Progenitor cell of endocrine pancreas (in vitro differentiated cells): ENCODE data around the gene PGM3. TPM values are rescaled to one million over a fixed set of nuclear protein-coding genes. Genes with fewer than 3 reads are reported as not detected.

Source experiments
- DNase-seq: peaks from one replicate; pipeline ENCODE4 v3.0.0; 2021; ENCODE audit warnings: low spot score; ENCODE audit not compliant: unreplicated experiment
- H3K27ac Mint-ChIP-seq: 2 replicates; pipeline ENCODE4 v1.8.0; 2021; ENCODE audit warnings: mild to moderate bottlenecking, moderate library complexity, mixed read lengths
- H3K27me3 Mint-ChIP-seq: 2 replicates; pipeline ENCODE4 v1.8.0; 2021; ENCODE audit warnings: mixed read lengths
- H3K36me3 Mint-ChIP-seq: 2 replicates; pipeline ENCODE4 v1.8.0; 2022; ENCODE audit warnings: mixed read lengths; ENCODE audit not compliant: insufficient read depth
- H3K4me1 Mint-ChIP-seq: 2 replicates; pipeline ENCODE4 v1.8.0; 2021; ENCODE audit warnings: low read depth, mixed read lengths
- H3K4me3 Mint-ChIP-seq: 2 replicates; pipeline ENCODE4 v1.8.0; 2021; ENCODE audit warnings: low read depth, mild to moderate bottlenecking, moderate library complexity, mixed read lengths
- H3K9me3 Mint-ChIP-seq: 2 replicates; pipeline ENCODE4 v1.8.0; 2021; ENCODE audit warnings: low read depth, mixed read lengths
- CTCF ChIP-seq: fragments of 200-600 bp; sonication (generic); IDR thresholded peaks from one replicate; pipeline ENCODE4 v1.5.0; 2021; ENCODE audit warnings: antibody characterized with exemption, mild to moderate bottlenecking; ENCODE audit not compliant: unreplicated experiment
- total RNA-seq: library from RNA; stranded (reverse); gene quantifications from 2 replicates; pipeline ENCODE4 v1.2.1, GENCODE V29; 2021

Gene PGM3
- total RNA-seq, 1 donor from 2014 or later = 62.3 TPM

GRCh38 chr6:83221276-83221675, 28.2 kb upstream of the PGM3 start:
- Mint-ChIP-seq H3K36me3 (no peaks in the 10 kb centered on the region), H3K9me3 (no peaks in the 10 kb centered on the region), H3K4me3 (no peak overlapping the region), H3K27ac (no peak overlapping the region), H3K27me3 (no peaks in the 10 kb centered on the region), H3K4me1 (no peaks in the 10 kb centered on the region)
- no peak for DNase-seq
- TF ChIP-seq CTCF = no peak

GRCh38 chr6:83220121-83220520, 27.1 kb upstream of the PGM3 start:
- Mint-ChIP-seq H3K27me3 (no peaks in the 10 kb centered on the region), H3K27ac (no peak overlapping the region), H3K4me1 (no peaks in the 10 kb centered on the region), H3K4me3 (no peak overlapping the region), H3K36me3 (no peaks in the 10 kb centered on the region), H3K9me3 (no peaks in the 10 kb centered on the region)
- TF ChIP-seq CTCF = no peak
- DNase-seq = no peak

GRCh38 chr6:83218646-83219045, 25.6 kb upstream of the PGM3 start:
- TF ChIP-seq CTCF = no peak
- no peaks in the 10 kb centered on the region for H3K9me3 Mint-ChIP-seq
- no peak overlapping the region for H3K27ac Mint-ChIP-seq
- H3K4me3 Mint-ChIP-seq = no peak overlapping the region
- no peaks in the 10 kb centered on the region for H3K27me3 Mint-ChIP-seq
- DNase-seq = no peak
- no peaks in the 10 kb centered on the region for H3K36me3 Mint-ChIP-seq
- no peaks in the 10 kb centered on the region for H3K4me1 Mint-ChIP-seq

GRCh38 chr6:83216806-83217205, 23.7 kb upstream of the PGM3 start:
- no peak for TF ChIP-seq CTCF
- DNase-seq = no peak
- Mint-ChIP-seq H3K4me3 (no peak overlapping the region), H3K27me3 (no peaks in the 10 kb centered on the region), H3K9me3 (no peaks in the 10 kb centered on the region), H3K4me1 (no peaks in the 10 kb centered on the region), H3K36me3 (no peaks in the 10 kb centered on the region), H3K27ac (no peak overlapping the region)

- Mint-ChIP-seq H3K27me3 (no peaks in the 10 kb centered on the region), H3K36me3 (no peaks in the 10 kb centered on the region), H3K9me3 (no peaks in the 10 kb centered on the region), H3K4me3 (no peak overlapping the region), H3K4me1 (no peaks in the 10 kb centered on the region), H3K27ac (no peak overlapping the region)
- TF ChIP-seq CTCF = peak; percentile 81
- peak; percentile 23 for DNase-seq
These were observed 22.3 kb upstream of the PGM3 start for GRCh38 chr6:83215131-83216047.
